Measurements from ENCODE around the gene NOP56.

DNA sequence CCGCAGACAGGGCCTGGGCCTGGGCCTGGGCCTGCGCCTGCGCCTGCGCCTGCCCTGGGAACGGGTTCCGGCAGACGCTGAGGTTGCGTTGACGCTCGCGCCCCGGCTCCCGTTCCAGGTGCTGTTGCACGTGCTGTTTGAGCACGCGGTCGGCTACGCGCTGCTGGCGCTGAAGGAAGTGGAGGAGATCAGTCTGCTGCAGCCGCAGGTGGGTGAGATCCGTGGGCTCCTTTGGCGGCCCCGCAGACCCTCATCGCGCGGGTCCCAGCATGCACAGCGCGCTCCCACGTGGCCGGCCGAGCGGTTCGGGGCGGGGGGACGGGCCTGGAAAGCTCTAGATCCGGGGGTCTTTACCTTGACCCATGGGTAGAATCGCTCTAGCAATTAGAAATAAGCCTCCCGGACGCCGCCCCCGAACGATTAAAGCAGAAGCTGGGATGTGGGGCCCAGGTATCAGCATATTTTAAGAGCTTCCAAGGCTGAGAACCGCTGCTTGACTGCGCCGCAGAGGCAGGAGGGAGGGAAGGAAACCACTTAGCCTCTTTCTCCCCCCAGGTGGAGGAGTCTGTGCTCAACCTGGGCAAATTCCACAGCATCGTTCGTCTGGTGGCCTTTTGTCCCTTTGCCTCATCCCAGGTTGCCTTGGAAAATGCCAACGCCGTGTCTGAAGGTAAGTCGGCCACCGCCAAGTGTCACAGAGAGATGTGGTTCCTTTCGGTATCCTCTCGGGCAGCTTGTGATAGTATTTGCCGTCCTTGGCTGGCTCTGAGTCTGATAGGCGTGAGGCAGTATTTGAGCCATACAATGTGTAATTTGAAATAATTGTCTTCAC, 508 bp downstream of the NOP56 start:
- TF ChIP-seq, protein P1, sequence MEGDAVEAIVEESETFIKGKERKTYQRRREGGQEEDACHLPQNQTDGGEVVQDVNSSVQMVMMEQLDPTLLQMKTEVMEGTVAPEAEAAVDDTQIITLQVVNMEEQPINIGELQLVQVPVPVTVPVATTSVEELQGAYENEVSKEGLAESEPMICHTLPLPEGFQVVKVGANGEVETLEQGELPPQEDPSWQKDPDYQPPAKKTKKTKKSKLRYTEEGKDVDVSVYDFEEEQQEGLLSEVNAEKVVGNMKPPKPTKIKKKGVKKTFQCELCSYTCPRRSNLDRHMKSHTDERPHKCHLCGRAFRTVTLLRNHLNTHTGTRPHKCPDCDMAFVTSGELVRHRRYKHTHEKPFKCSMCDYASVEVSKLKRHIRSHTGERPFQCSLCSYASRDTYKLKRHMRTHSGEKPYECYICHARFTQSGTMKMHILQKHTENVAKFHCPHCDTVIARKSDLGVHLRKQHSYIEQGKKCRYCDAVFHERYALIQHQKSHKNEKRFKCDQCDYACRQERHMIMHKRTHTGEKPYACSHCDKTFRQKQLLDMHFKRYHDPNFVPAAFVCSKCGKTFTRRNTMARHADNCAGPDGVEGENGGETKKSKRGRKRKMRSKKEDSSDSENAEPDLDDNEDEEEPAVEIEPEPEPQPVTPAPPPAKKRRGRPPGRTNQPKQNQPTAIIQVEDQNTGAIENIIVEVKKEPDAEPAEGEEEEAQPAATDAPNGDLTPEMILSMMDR (IDR thresholded peaks at IDR 0.05) = no peak
- no peak for TF ChIP-seq POLR2A (IDR thresholded peaks at IDR 0.05)
